WERI-Rb-1 (cell line): ENCODE results near the gene SHOC2.

ENCODE experiments used
- DNase-seq: peaks from one replicate; pipeline ENCODE4 v3.0.0-alpha.2; 2020
- H3K27ac ChIP-seq: fragments of 250-450 bp; sonication (Bioruptor Pico); 2 replicates; pipeline ENCODE4 v1.5.1; 2020; ENCODE audit warnings: mild to moderate bottlenecking, moderate library complexity
- H3K27me3 ChIP-seq: fragments of 250-450 bp; sonication (Bioruptor Pico); 2 replicates; pipeline ENCODE4 v1.5.1; 2021; ENCODE audit warnings: mild to moderate bottlenecking, low read depth, moderate library complexity; ENCODE audit not compliant: insufficient read depth, severe bottlenecking
- H3K36me3 ChIP-seq: fragments of 250-450 bp; sonication (Bioruptor Pico); 2 replicates; pipeline ENCODE4 v1.5.1; 2020; ENCODE audit warnings: mild to moderate bottlenecking, moderate library complexity
- H3K4me3 ChIP-seq: 2 replicates; pipeline ENCODE4 v1.5.1; 2011; ENCODE audit warnings: low read depth, mild to moderate bottlenecking, control low read depth, low read length
- H3K9me3 ChIP-seq: fragments of 250-450 bp; sonication (Bioruptor Pico); 2 replicates; pipeline ENCODE4 v1.5.1; 2021; ENCODE audit warnings: mild to moderate bottlenecking, moderate library complexity; ENCODE audit not compliant: severe bottlenecking
- TF ChIP-seq, protein P1 (sequence below): IDR thresholded peaks from 2 replicates; pipeline ENCODE4 v1.5.1; 2011; ENCODE audit warnings: low read depth, mild to moderate bottlenecking, control low read depth, inconsistent platforms, low read length

Gene SHOC2

DNA sequence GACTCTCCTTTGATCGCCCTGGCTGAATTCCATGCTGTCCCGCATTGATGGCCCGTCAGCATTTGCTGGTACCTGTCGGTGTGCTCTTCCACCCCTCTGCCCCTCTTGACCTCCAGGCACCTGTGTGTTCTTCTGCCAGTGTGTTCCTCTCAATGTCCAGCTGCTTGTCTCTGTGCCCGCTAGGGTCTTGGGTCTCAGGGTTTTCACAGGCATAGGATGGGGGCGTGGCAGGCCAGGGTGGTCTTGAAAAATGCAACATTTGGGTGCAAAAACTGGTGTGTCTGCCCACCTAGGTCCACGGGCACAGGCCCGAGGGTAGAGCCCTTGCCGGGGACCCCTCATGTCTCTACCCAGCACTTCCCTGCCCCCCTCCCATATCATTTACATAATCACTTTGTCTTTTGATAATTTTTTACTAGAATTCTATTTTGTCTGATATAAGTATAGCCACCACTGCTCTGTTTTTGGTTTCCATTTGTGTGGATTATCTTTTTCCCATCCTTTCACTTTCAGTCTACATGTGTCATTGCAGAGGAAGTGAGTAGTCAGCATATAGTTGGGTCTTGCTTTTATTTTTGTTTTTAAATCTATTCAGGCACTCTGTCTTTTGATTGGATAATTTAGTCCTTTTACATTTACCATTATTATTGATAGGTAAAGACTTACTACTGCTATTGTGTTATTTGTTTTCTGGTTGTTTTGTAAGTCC, 110.8 kb downstream of the SHOC2 start:
- H3K27ac ChIP-seq: no peak overlapping the region
- no peaks in the 10 kb centered on the region for H3K9me3 ChIP-seq
- H3K27me3 ChIP-seq: no peaks in the 10 kb centered on the region
- DNase-seq: no peak
- TF ChIP-seq, protein P1, sequence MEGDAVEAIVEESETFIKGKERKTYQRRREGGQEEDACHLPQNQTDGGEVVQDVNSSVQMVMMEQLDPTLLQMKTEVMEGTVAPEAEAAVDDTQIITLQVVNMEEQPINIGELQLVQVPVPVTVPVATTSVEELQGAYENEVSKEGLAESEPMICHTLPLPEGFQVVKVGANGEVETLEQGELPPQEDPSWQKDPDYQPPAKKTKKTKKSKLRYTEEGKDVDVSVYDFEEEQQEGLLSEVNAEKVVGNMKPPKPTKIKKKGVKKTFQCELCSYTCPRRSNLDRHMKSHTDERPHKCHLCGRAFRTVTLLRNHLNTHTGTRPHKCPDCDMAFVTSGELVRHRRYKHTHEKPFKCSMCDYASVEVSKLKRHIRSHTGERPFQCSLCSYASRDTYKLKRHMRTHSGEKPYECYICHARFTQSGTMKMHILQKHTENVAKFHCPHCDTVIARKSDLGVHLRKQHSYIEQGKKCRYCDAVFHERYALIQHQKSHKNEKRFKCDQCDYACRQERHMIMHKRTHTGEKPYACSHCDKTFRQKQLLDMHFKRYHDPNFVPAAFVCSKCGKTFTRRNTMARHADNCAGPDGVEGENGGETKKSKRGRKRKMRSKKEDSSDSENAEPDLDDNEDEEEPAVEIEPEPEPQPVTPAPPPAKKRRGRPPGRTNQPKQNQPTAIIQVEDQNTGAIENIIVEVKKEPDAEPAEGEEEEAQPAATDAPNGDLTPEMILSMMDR: no peak
- no peaks in the 10 kb centered on the region for H3K36me3 ChIP-seq
- H3K4me3 ChIP-seq: no peak overlapping the region

DNA sequence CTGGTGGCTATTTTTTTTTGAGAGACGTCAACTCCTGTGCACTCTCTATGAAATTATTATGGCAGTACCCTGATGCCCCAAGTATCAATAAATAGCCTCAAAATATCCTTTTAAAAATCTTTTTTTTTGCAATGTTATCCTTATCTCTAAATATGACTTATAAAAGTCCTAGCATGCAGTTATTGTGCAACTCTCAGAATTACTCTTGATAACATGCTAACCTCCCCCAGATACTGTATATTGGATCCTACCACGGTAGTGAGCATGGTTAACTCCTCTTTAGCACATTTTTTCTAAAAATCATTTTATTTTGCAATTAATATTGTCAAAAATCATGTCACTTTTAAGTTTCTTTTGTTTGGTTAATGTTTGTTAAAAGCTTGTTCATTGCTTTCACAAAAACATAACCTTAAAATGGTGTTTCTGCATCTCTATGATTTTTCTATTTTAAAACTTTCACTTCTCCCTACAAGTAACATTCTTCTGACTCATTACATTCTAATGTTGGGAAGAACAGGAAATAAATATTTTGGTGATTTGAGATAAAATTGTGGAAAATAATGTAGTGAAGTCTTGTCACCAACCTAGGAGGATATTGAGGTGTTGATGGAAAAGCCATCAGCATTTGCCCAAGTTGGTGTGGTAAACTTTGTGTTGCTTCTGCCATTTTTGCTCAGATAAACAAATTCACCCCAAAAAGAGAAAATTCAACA, 115.3 kb downstream of the SHOC2 start:
- Histone ChIP-seq H3K4me3 (no peak overlapping the region), H3K27me3 (no peaks in the 10 kb centered on the region), H3K36me3 (no peaks in the 10 kb centered on the region), H3K9me3 (peaks cover 13% of the 10 kb centered on the region), H3K27ac (no peak overlapping the region)
- TF ChIP-seq, protein P1: no peak
- no peak for DNase-seq

DNA sequence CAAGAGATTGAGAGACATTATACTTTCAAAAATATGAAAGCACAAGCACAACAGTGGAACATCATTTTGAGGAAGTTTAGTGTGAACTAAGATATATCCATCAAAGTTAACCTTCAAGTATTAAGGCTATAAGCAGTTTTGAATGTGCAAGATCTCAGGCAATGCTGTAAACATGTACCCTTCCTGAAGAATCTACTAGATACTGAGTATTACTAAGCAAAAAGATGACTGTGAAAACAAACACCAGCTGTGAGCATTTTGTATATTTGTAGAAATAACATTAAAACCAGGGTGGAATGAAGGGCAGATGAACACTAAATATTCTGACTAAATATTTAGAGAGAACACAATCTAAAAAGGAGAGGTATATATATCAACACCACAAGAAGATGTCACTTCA, 116.1 kb downstream of the SHOC2 start:
- Histone ChIP-seq H3K27ac (no peak overlapping the region), H3K27me3 (no peaks in the 10 kb centered on the region), H3K4me3 (no peak overlapping the region), H3K36me3 (no peaks in the 10 kb centered on the region), H3K9me3 (peaks cover 13% of the 10 kb centered on the region)
- TF ChIP-seq, protein P1: no peak
- no peak for DNase-seq

DNA sequence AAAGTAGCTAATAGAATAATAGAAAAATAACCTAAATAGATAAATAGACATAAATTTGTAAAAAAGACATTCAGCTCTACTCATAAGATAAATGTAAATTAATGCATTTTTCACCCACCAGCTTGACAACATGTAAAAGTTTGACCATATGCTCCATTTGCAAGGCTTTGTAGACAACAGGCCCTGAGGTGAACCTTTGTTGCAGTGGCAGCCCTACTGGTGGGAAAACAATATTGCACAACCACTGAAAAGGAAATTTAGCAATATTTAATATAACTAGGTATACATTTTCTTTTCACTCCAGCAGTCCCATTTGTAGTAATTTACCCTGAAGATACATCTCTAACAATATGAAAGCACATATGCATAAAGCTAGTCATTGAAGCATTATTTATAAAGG, 118.5 kb downstream of the SHOC2 start:
- H3K27me3 ChIP-seq: no peaks in the 10 kb centered on the region
- TF ChIP-seq, protein P1: no peak
- H3K27ac ChIP-seq: no peak overlapping the region
- no peak overlapping the region for H3K4me3 ChIP-seq
- no peaks in the 10 kb centered on the region for H3K36me3 ChIP-seq
- peaks cover 13% of the 10 kb centered on the region for H3K9me3 ChIP-seq
- no peak for DNase-seq

DNA sequence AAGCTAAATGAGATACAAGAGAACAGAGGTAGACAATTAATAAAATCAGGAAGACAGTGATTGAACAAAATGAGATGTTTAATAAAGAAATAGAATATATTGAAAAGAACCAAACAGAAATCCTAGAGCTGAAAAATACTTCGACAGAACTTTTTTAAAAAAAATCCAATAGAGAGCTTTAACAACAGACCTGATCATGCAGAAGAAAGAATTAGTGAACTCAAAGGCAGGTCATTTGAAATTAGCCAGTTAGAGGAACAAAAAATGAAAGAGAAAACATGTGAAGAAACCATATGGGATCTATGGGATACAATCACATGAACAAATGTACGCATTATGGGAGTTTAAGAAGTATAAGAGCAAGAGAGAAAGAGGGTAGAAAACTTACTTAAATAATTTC, 120.1 kb downstream of the SHOC2 start:
- Histone ChIP-seq H3K27me3 (no peaks in the 10 kb centered on the region), H3K9me3 (peaks cover 20% of the 10 kb centered on the region), H3K36me3 (no peaks in the 10 kb centered on the region)

More for the DNA sequence above, 120.1 kb downstream of the SHOC2 start:
- Histone ChIP-seq H3K4me3 (no peak overlapping the region), H3K27ac (no peak overlapping the region)
- TF ChIP-seq, protein P1: no peak
- no peak for DNase-seq
